Left cardiac atrium (tissue), 4 donors: ENCODE measurements around the gene PARP14. TPM values are rescaled to one million over a fixed set of nuclear protein-coding genes. Genes with fewer than 3 reads are reported as not detected.
"Not testable (repeated sequence)": the region's sequence is repeated elsewhere in the genome, so short reads cannot be mapped to it uniquely, and the experiment has no call there.

Experiments
- ATAC-seq, 2 donors: fragments of 200-7000 bp; cut with Tn5 transposase; one replicate each; pipeline ENCODE4 v1.9.1; 2020; ENCODE audit warnings: mild to moderate bottlenecking in 2 of 2, moderate library complexity in 2 of 2
- DNase-seq: peaks from one replicate; pipeline ENCODE4 v3.0.0-alpha.2; 2020
- intact Hi-C, 2 donors: fragments of 100-400 bp; cut with DNase I; formaldehyde crosslinking; loops; one replicate each; pipeline versions ENCODE4 v1.14.1 to v1.15.1; 2022 to 2023
- total RNA-seq, 2 donors: library from RNA; stranded (reverse); fragmentation: NEBNext Ultra II Directional; extraction: Animal tissue kit (Norgen Biotek cat#: 25700); gene quantifications; one replicate each; pipeline ENCODE4 v1.2.1, GENCODE V29; 2021
- donor health status: DM: no; HTN: yes; CAD: no.
- donor health status: DM: no; HTN: yes; CAD: no; lungs with severe emphysema.
- donor health status: DM: yes; HTN: yes; CAD: no.
- donor health status: Dilated cardiomyopathy.

Gene PARP14
- total RNA-seq, 2 donors from 2014 or later: 16.4 to 23.4 TPM

DNA sequence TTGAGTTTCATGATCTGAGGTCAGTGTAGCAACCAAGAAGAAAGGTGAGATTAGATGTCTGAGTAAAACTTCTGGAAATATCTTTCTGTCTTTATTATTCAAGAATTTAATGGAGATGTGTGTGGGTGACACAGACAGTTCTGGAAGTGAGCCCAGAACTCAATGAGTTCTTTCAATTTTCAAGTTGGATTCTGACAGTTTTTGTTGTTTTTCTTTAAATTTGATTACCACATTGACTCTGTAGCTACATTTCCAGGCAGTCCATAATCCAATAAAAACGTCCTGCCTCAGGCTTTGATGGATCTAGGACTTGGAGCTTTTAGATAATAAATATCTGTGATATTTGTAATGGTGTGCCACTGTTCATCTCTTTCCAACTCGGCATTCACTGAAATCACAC, 3.9 kb upstream of the PARP14 start:
- ATAC-seq (no peak), DNase-seq (no peak)
- intact Hi-C loops: loop anchor here (5.0 to 10.0 kb wide), 3 partner anchors 114 to 284 kb away; partner anchors contain the start of genes DTX3L (in 1 of the 2) and PARP9 (in 1 of the 2)

DNA sequence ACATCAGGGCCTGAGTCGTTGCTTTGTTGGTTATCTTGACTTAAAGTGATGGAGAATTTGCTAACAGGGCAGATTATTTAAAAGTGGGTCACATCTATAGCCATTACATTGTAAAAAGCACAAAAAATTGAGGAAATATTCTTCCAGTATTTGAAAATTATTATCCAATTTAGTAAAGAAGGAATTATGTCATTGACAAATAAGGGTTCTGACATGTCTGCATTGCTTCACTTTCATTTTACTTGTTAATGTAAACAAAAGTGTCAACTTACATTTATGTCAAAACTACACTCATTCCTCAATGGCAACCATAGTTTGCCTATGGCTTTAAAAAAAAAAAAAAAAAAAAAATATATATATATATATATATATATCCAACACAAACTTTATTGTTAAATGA, 3.4 kb upstream of the PARP14 start:
- ATAC-seq: no peak
- DNase-seq: no peak
- intact Hi-C loops: loop anchor here (5.0 to 10.0 kb wide), 3 partner anchors 115 to 285 kb away; partner anchors contain the start of genes DTX3L (in 1 of the 2) and PARP9 (in 1 of the 2)

DNA sequence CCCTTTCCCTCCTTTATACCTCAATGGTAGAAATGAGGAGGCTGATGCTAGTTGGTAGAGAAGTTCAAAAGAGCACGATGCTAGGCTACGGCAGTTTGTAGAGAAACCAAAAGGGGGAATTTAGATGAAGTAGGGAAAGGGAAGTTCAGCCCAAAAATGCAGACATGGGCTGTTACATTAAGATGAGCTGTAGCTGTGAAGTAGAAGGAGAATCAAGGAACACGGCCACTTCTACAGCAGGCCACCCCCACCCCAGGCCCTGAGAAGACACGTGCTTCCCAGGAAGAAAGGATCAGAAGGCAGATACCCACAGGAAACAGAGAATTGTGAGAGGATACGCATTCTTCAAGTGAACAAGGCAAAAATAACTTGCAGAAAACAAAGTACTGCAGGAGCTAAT, 2.1 kb upstream of the PARP14 start:
- intact Hi-C loops: loop anchor here (2.0 to 10.0 kb wide), 4 partner anchors 116 to 286 kb away; partner anchors contain the start of genes DTX3L (in 1 of the 2) and PARP9 (in 1 of the 2)
- DNase-seq (no peak), ATAC-seq (no peak)

DNA sequence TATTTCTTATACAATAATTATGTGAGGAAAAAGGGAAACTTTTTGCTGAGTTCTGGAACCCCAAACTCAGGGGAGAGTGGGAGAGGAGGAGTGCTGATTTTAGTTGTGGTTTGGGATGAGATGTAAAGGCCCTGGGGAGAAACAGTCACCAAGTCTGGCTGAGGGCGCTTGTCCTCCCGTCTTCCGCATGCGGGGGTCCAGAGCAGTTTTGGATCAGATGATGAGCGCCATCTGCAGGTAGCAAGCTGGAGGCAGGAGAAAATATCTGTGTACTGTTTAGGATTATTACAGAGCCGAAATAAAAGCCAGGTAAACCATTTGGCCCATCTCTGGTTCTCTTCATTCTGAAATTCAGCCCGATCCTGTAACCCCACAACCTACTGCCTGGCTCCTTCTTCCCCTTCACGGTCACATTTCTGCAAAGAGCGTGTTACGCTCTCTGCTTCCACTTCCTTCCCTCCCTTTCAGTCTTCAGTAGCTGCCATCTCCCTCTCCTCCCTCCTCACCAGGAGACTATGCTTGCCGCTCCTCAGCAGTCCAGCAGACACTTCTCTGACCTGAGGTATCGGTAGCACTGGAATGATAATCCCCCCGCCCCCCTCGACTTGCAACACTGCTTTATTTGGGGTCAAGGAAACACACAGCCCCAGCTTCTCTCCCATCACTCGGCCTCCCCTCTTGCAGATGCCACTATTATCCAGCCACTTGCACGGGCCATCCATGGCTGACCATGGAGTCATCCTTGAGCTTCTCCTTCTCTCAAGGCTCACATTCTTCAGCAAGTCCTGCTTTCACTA, 1.4 kb upstream of the PARP14 start:
- intact Hi-C loops: loop anchor here (2.0 to 10.0 kb wide), 4 partner anchors 117 to 287 kb away; partner anchors contain the start of genes DTX3L (in 1 of the 2) and PARP9 (in 1 of the 2)
- peak; percentile 74 to 83 for ATAC-seq

DNA sequence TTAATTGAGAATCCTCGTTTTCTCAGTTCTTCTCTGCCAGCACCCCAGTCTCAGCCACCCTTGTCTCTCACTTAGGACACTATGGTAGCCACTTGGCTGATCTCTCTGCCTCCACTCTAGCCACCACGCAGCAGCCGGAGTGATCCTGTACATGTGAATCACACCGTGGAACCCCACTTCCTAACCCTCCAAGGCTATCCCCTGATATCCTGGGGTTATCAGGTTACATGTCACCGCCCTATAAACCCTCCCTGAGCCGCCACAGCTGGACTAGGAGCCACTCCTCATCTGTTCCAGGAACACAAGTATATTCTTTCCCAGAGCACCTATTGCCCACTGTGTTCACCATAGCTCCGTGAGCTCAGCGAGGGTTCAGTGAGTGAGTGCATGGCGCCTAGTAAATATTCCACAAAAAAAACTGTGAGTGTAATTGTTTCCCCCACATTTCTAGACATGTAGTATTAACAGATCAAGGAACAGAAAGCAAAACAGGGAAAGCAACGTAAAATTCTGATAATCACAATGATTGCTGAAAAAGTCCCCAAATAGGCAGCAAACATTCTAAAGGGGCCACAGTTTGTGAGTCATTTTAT, 661 bp upstream of the PARP14 start:
- peak; percentile 24 for DNase-seq
- intact Hi-C loops: loop anchor here (2.0 to 10.0 kb wide), 4 partner anchors 118 to 288 kb away; partner anchors contain the start of genes DTX3L (in 1 of the 2) and PARP9 (in 1 of the 2)

More for the DNA sequence above, 1.4 kb upstream of the PARP14 start:
- peak; percentile 87 for DNase-seq

DNA sequence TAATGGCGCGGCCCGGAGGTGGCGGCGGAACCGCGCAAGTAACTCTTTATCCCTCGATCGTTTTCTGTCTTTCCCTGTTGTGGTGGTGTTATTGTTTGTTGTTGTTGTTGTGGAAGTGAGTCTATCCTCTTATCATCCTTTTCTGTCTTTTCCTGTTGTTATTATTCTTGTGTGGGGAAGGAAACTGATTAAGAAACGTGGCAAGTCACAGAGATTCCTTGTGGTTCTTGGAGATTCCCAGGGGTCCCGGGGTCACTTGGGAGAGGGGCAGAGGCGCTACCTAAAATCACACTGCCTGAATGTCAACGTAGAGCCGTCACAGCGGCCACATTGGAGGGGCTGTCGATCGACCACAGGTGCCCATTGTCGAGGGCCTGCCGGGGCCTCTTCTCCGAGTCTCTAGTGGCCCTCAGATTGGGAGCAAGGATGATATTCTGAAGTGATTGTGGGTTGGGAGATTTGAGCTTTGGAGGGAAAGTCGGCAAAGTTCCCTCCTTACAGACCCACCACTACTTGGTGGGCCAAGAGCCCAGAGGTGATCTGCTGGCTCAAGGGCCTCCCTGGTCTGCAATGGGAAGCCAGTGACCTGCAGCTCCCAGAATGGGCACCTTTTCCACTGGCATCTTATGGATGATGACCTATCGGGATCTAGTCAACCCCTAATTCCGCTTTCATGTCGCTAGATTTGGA, 790 bp downstream of the PARP14 start:
- DNase-seq: no peak
- no peak for ATAC-seq
- intact Hi-C loops: no loop called here

More for the DNA sequence above, 661 bp upstream of the PARP14 start:
- peak; percentile 32 to 48 for ATAC-seq

DNA sequence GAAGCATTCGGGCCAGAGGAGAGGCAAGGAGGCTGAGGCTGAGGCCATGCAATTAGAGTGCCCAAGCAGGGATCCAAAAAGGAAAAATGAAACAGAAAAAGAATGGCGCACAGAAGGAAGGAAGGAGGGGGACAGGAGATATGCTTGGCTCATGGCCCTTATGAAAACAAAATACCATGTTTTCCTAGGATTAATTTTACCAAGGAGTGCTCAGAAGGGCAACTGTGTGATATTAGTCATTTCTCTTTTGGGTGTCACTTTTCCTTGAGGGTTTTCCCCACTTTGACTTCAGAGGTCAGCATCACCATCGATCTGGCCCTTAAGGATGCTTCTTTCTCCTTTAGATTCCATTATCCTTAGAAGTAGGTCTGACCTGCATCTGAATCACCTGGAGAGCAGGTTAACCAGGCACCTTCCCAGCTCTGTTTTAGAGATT, 1.4 kb downstream of the PARP14 start:
- intact Hi-C loops: no loop called here
- DNase-seq (no peak), ATAC-seq (no peak)

DNA sequence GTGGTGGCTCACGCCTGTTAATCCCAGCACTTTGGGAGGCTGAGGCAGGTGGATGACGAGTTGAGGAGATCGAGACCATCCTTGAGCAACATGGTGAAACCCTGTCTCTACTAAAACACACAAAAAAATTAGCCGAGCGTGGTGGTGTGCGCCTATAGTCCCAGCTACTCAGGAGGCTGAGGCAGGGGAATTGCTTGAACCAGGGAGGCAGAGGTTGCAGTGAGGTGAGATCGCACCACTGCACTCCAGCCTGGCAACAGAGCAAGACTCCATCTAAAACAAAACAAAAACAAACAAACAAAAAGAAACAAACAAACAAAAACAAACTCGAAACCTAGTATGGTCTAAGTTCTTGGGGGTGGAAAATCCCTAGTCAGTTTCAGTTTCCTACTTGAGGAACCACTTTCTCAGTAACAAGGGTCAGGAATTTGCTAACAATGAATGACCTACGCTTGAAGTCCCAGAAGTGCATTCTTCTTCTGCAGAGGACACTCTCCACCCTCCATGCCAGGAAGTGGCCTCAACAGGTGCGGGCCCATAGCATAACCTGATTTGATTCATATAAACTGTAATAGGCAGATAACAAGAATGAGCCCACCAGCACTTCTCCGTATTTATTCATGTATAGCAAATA, 2.3 kb downstream of the PARP14 start:
- ATAC-seq, intact Hi-C loops, DNase-seq: not testable (repeated sequence)

DNA sequence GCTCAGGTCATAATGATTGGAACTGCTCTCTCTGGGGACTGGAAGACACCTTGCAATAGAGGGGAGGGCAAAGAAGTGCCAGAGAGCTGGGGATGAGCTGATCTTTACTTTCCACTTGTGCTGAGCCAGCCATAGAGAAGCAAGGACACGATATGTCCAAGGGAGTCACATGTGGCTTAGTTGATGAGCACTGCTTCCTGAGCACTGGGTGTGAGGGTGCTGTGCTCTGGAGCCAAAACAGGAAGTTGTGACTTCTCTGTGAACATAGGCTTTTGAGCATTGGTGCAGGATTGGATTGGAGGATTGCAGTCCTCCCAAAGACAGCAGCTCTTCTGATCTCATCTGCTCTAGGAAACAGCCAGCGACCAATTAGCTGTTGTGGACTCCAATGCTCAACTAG, 6.7 kb downstream of the PARP14 start:
- DNase-seq (no peak), ATAC-seq (peak in 1 of 2 donors; percentile 74)
- intact Hi-C loops: no loop called here

DNA sequence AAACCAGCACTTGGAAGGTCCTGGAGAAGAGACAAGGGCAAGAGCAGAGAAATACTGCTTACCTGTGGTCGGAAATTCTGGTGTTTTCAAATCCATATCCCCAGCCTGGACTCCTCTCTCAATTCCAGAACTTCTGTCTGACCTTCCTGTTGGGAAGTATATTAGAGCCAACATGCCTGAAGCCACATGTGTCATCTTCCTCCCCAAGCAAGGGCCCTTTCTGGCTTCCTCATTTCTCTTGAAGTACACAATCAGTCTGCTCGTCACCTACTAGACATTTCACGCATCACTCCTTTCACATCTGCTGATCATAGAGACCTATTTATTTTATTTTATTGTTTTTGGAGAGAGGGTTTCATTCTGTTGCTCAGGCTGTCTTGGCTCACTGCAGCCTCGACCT, 8.4 kb downstream of the PARP14 start:
- ATAC-seq (no peak), DNase-seq (no peak)
- intact Hi-C loops: no loop called here

DNA sequence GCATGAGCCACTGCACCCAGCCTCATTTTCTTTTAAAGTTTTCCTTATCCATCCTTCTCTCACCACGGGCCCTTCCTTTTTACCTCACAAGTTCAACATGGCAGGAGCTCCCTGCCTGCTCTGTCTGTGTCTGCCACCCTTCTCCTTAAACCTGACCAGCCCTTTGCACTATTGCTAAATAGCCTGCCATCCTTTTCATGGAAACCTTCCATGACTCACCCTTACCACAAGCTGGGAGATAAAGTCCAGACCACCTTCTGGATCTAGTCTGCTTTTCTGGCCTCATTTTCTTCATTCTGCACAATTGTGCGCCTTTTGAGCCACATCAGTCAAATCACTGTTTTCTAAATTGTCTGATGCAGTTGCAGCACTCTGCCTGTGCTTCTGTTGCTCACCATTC, 8.9 kb downstream of the PARP14 start:
- no peak for DNase-seq
- ATAC-seq: no peak
- intact Hi-C loops: no loop called here

DNA sequence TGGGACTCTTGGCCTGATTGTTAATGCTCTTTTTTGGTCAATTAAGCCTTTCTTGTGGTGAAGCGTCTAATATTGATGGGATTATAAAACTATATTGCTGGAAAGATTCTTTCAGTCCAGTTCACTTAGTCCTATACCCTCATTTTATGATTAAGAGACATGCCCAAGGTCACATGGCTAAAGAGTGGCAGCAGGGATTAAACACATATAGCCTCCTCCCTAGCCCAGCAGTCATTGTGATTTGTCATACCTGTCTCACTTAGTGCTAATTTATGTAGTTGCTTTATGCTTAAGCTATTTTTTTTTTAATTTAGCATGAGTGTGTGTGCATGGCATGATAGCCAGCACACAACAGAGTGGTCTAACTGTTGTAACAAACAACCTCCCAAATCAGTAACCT, 9.5 kb downstream of the PARP14 start:
- DNase-seq (no peak), ATAC-seq (no peak)
- intact Hi-C loops: no loop called here

DNA sequence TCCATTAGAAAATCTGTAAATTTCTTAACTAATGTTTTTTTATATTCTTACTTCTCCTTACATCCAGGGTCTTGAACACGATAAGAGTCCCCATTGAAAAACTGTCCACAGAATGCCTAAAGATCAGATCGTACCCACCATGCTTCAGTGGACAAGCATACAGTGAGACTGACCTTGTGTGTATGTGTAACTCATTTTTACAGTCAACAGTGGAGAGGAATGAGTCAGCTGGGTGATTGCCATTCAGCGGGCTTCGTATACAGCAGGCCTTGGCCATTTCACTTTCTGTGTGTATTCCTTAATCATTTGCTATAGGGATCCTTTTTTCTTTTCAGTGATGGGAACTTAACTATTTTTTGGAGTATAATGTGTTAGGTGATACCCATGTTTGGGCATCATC, 10.6 kb downstream of the PARP14 start:
- ATAC-seq (no peak), DNase-seq (no peak)
- intact Hi-C loops: no loop called here

DNA sequence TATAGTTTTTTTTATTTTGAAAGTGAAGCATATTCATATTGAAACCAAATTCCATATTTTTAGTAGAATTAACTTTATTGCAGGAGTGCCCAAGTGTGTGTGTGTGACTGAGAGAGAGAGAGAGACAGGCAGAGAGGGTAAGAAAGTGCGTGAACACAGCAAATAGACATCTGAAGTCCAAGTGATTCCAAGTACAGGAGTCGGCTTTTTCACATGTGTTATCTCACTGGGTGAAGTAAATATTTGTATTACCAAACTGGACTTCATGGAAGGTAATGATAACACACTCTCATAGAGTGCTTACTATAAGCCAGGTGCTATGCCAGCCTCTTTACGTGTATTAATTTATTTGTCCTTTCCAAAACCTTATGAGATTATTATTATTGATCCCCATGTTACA, 12.0 kb downstream of the PARP14 start:
- no peak for ATAC-seq
- intact Hi-C loops: no loop called here
- no peak for DNase-seq

DNA sequence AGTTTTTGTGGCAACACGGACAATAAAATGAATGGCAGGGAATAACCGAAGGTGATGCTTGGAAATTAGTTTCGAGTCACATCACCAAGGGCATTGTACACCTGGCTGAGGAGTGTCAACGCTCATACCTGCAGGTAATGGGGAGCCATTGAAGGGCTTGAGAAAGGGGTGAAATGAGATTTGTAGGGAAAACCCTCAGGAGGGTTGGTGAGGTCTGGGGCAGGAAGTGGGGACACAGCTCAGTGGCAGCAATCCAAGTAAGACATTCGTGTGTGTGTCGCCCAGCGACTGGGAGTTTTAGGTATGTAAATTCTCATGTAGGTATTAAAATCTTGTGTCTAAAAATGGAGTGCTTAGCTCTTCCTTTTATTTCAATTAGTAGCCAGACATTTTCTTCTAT, 14.3 kb downstream of the PARP14 start:
- intact Hi-C loops: no loop called here
- DNase-seq (no peak), ATAC-seq (no peak)

DNA sequence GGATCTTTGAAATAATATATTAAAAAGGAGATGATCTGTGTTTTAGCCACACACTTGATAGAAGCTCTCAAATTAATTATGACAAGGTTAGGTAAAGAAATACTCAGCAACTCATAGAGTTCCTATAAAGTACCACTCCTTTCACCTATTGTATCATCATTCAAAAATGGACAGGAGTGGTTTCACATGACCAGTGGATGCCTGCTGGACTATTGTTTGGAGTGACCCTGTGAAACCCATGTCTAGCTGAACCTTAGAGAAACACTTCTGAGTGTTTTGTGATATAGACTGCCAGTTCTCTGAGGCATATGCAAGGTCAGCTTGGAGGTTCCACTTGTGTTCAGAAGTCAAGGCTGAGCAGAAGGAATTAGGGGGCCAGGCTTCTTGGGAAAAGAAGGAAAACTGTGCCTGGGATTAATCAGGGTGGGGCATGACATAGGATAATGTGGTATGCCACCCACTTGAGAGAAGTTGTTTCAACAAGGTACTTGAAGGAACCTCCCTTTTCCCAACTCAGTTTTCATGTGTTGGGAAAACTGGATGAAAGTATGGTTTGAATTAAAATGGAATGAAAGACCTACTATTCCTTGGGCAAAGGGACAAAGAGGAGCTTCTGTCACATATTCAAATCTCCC, 15.4 kb downstream of the PARP14 start:
- intact Hi-C loops: no loop called here
- DNase-seq (no peak), ATAC-seq (no peak)

DNA sequence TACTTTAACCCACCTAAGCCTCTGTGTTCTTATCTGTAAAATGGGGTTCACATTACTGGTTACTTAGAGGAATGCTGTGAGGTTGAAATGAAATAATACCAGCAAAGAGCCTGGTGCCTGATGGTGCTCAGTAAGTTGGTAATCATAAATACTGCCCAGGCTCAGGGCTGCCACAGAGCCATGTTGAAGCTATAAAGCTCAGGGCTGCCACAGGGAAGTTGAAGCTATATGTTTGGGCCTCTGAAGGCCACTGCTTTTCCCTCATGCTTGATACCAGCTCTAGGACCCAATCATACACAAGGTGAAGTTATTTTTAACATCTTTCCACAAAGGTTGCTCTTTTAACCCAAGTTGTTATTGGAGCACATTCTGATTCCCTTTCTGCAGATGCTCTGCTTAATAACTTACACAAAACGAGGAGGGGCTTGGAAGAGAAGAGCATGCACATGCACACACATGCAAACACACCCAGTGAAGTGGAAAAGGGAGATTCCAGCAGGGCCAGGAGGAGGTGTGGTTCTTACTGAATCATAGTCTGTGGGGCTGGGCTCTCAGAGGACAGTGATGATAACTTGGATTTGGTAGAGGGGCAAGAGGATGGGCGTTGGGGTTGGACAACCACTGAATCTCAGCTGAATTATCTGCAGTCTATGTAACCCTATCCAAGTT, 17.4 kb downstream of the PARP14 start:
- ATAC-seq (no peak), DNase-seq (no peak)
- intact Hi-C loops: no loop called here

DNA sequence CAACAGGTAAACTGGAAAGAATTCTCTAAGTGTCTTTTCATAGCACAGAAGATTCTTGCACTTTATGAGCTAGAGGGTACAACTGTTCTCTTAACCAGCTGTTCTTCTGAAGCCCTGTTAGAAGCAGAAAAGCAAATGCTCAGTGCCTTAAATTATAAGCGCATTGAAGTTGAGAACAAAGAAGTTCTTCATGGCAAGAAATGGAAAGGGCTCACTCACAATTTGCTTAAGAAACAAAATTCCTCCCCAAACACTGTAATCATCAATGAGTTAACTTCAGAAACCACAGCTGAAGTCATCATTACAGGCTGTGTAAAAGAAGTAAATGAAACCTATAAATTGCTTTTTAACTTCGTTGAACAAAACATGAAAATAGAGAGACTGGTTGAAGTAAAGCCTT, 19.6 kb downstream of the PARP14 start:
- intact Hi-C loops: no loop called here
- ATAC-seq (no peak), DNase-seq (no peak)
